K562 (cell line): ENCODE results near the gene UBE2N. TPM values are rescaled to one million over a fixed set of nuclear protein-coding genes. Genes with fewer than 3 reads are reported as not detected.

ENCODE experiments used
- MGA ChIP-seq: fragments of 450-650 bp; IDR thresholded peaks from 2 replicates; pipeline ENCODE4 v1.6.1; 2016; ENCODE audit warnings: mild to moderate bottlenecking, moderate library complexity
- PBX2 ChIP-seq, 2 experiments: IDR thresholded peaks in 1 of 2; conservative IDR thresholded peaks in 1 of 2; 2 replicates each; pipeline ENCODE4 v1.6.1; 2016; ENCODE audit warnings: low read depth in 2 of 2, mild to moderate bottlenecking in 1 of 2, missing compliant biosample characterization in 1 of 2, missing genetic modification characterization in 1 of 2, moderate library complexity in 1 of 2
- SRF ChIP-seq, 2 experiments: fragments of 250-450, 450-650 bp in 1 of 2; sonication (Bioruptor Pico) in 1 of 2; sonication (generic) in 1 of 2; formaldehyde crosslinking; IDR thresholded peaks; 2 replicates each; pipeline versions ENCODE4 v1.5.0 to v1.5.1; 2020 to 2022; ENCODE audit warnings: mild to moderate bottlenecking in 1 of 2, missing genetic modification reagents in 1 of 2
- ZNF41 ChIP-seq: fragments of 250-450 bp; sonication (Bioruptor Pico); conservative IDR thresholded peaks from 2 replicates; pipeline ENCODE4 v1.4.0; 2020; ENCODE audit warnings: mild to moderate bottlenecking
- ZNF609 ChIP-seq: sonication (generic); formaldehyde crosslinking; IDR thresholded peaks from 2 replicates; pipeline ENCODE4 v1.8.1; 2023; ENCODE audit warnings: missing genetic modification reagents, mild to moderate bottlenecking, borderline replicate concordance
- ZNF696 ChIP-seq: fragments of 250-450 bp; sonication (Bioruptor Pico); conservative IDR thresholded peaks from 2 replicates; pipeline ENCODE4 v1.4.0; 2020; ENCODE audit warnings: mild to moderate bottlenecking, moderate library complexity
- polyA plus RNA-seq, 8 experiments: library from polyadenylated mRNA; depleted of rRNA in 4 of 8; stranded (reverse) in 5 of 8; unstranded in 3 of 8; fragments of >200 nt; fragmentation: Nextera tagmentation in 2 of 8; fragmentation: Illumina TruSeq in 1 of 8; extraction: Ambion mirVana in 2 of 8; extraction: Trizol in 1 of 8; gene quantifications; 2 replicates each; pipeline versions ENCODE4 v1.2.1 to v1.2.3, GENCODE V29; 2011 to 2014; ENCODE audit warnings: inconsistent platforms in 1 of 8, missing spikeins in 1 of 8
- total RNA-seq, 7 experiments: library from RNA; depleted of rRNA in 6 of 7; stranded (reverse); fragments of >200 nt in 6 of 7; fragmentation: Illumina TruSeq in 2 of 7; extraction: Trizol in 2 of 7; gene quantifications; 2 replicates each; pipeline versions ENCODE4 v1.2.1 to v1.2.3, GENCODE V29; 2011 to 2021; ENCODE audit warnings: low replicate concordance in 1 of 7

Gene UBE2N
- total and polyA plus RNA-seq, 9 of the 15 experiments (the other 6 are each of a cell fraction or from before 2014, with no cell fraction given), result 189 to 826 (median 260) TPM

GRCh38 chr12:93467351-93468007 is 25.7 kb upstream of the UBE2N start, which contains the start of gene MRPL42 (continued):
- TF ChIP-seq MGA (peak; percentile 95), ZNF609 (CRISPR knock-in tag) (no peak), ZNF696 (CRISPR knock-in tag) (no peak), SRF (CRISPR knock-in tag; IDR thresholded peaks at IDR 0.05) (peak in 1 of 2 experiments; percentile 57; a peak in 1 of 4 replicates), ZNF41 (CRISPR knock-in tag) (no peak; the same call in 1 of the 2 replicates), PBX2 (CRISPR knock-in tag; IDR thresholded peaks at IDR 0.05; ENCODE audit: low read depth) (no peak), PBX2 (tag; conservative IDR thresholded peaks at IDR 0.05; ENCODE audit: low read depth) (no peak)
